H54 (cell line): ENCODE measurements around the gene P3H3.
A peak's percentile ranks its signal among the peaks of the same experiment; 100 is the strongest.
"Not testable (repeated sequence)": the region's sequence is repeated elsewhere in the genome, so short reads cannot be mapped to it uniquely, and the experiment has no call there.

Source experiments
- DNase-seq: peaks from one replicate; pipeline ENCODE4 v3.0.0; 2011; ENCODE audit warnings: low spot score, mixed read lengths; ENCODE audit not compliant: insufficient read length
- FAIRE-seq: peaks from 3 replicates; lab custom pipeline; 2011; peaks lifted over from hg19 to GRCh38; lab: Jason Lieb, UNC
- POLR2A ChIP-seq: IDR thresholded peaks from 2 replicates; pipeline ENCODE4 v1.6.1; 2011; ENCODE audit warnings: low read depth, mild to moderate bottlenecking, low read length

P3H3 gene

GRCh38 chr12:6866163-6866919 is 38.1 kb downstream of the P3H3 start:
- TF ChIP-seq POLR2A, result no peak
- no peak for FAIRE-seq

DNA sequence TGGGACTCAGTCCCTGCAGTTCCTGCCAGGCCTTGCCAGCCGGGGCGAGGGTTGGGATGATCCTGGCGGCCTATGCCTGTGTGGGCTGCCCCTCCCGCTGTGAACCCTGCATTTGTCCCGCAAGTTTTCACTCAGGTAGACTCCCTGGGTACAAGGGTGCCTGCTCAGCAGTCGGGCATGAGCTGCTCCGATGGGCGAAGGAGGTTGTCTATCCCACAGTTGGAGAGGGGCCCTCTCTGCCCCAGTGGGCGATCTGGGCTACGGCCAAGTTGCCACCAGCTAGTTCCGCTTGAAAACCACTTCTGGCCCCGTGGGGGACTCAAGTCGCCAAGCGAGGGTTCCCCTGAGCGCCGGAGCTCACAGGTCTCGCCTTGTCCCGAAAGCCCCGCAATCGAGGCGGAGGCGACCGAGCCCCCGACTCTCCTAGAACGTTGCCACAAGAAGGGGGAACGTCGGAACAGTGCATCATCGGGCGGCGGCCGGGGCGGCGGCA is 38.8 kb downstream of the P3H3 start:
- DNase-seq, result no peak
- FAIRE-seq, result no peak

More at GRCh38 chr12:6866163-6866919, 38.1 kb downstream of the P3H3 start:
- DNase-seq, result no peak

DNA sequence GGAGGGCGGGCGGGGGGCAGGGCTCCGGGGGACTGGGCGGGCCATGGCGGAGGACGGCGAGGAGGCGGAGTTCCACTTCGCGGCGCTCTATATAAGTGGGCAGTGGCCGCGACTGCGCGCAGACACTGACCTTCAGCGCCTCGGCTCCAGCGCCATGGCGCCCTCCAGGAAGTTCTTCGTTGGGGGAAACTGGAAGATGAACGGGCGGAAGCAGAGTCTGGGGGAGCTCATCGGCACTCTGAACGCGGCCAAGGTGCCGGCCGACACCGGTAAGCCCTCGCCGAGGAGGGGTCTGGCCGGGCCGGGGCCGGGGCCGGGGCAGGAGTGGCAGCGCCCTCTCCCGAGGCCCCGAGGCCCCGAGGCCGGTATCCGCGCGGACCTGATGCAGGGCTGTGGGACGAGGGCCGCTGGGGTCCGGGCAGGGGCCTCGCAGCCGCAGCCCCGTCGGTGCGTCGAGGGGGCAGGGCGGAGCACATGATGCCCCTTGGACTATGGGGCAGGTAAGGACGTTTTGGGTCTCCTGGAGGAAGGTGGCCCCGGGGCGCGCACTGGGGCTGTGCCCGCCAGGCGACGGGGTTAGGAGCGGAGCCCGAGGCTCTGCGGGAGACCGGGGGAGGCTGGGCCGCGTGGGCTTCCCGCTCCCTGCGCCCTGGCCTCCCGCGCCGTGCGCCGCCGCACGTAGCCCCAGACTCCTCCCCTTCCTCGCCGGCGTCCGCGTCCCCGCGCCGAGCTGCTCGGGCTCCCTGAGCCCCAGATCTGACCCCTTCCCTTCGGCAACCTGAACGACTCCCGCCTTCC is 39.4 kb downstream of the P3H3 start, which contains the start of gene TPI1:
Gene TPI1 (plus strand): TSS at position 119 of the 798 bp plus-strand sequence. CDS start 36 bp downstream, at position 155.
- no peak for FAIRE-seq
- DNase-seq, result peak; percentile 69
- TF ChIP-seq POLR2A, result peak; percentile 98

More for the DNA sequence above, 38.8 kb downstream of the P3H3 start:
- no peak for TF ChIP-seq POLR2A

DNA sequence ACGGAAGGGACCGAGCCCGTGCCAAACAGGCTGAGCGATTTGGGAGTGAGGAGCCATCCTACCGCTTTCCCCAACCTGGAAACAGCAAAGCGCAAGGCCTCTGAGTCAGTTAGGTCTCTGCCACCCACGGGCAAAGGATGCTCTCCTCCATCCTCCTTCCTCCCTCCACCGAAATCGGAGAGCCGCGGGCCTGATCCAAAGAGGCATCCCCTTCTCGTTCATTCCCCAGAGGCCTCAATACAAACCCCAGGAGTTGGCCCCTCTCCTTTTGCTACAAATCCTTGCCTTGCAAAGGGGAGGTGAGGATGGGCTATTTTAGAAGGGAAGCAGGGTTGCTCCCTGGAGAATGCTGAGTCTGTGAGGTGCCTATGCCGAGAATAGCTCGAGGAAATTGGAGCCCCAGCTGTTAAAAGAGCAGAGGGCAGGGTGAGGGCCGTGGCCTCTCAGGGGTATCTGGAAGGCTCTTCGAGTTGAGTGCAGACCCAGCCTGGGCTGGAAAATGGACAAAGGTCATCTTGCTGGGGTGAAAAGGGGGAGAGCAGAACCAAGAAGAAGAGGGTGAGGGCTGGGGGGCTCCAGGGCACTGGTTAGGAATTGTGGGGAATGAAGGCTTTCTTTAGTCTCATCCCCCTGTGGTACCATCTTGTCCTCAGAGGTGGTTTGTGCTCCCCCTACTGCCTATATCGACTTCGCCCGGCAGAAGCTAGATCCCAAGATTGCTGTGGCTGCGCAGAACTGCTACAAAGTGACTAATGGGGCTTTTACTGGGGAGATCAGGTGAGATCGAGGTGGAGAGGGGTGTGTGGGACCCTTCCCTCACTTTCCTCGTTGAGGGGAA is 40.2 kb downstream of the P3H3 start:
- no peak for TF ChIP-seq POLR2A
- FAIRE-seq (no peak), DNase-seq (no peak)

DNA sequence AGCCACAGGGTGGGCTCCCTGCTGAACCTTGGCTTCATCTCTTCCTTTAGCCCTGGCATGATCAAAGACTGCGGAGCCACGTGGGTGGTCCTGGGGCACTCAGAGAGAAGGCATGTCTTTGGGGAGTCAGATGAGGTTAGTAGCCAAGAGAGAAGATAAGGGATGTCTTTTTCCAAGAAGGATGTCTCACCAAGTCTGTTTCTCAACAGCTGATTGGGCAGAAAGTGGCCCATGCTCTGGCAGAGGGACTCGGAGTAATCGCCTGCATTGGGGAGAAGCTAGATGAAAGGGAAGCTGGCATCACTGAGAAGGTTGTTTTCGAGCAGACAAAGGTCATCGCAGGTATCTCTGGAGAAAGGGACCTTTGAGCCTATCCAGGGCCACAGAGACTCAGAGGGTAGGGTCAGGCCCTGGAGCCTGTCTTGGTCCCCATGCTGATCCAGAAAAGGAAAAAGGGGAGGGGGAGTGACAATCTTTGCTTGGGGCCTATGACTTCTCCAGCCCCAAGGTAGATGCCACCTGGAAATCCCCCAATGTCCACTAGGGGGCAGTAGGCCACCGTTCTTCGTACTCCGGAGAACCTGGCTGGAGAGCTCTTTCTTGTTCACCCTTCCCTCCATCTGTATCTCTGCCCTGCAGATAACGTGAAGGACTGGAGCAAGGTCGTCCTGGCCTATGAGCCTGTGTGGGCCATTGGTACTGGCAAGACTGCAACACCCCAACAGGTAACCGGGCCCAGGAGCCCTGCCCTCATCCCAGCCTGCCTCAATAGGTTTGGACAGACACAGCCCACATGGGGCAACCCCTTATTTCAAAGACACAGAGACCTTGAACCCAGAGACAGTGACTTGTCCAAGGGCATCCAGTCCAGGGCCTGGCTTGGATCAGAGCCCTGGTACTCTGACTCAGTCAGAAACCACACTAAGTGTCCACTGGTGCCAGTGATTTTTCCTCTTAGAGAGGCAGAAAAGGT is 41.1 kb downstream of the P3H3 start:
- FAIRE-seq (no peak), DNase-seq (peak; percentile 53)
- TF ChIP-seq POLR2A, result no peak; the same call in 1 of the 2 replicates

- DNase-seq, result not testable (repeated sequence)
Observed at GRCh38 chr12:6870304-6870703, 42.1 kb downstream of the P3H3 start.

DNA sequence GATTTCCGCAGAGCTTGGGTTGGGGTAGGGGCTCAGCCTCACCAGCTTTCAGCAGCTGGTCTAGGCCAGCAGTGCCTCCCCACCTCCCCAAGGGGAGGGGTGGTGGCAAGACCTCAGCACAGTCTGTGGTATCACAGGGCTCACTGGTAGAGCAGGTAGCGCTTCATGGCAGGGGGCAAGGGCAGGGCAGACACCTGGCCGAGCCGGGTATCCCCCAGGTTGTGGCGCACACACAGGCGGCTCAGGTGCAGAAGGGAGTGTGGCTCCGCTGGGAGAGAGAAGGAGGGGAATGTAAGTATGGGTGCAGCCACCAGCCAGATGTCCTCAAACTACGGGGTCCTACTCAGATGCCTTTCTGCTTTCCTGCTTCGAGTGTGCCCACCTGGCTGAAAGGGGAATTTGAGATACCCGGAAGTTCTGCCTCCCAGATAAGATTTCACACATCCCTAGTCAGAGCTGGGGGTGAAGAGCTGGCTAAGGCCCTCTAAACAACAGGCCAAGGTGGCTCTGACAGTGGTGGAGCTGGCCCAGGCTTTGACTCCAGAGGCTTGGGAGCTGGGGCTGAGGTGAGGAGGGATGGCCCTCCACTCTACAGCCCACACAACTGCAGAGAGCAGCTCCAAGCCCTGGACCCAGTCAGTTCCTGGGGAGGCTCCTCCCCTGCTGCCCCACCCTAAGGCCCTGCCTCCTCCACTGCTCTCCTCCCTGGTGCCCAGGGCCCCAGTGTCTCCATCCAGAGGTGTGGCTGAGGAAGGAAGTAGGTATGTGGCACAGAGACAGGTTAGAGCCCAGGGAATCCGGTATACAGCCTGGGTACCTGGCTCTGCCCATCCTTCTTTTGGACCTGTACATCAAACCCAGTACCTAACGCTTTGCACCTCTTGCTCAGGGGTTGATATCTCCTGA is 43.1 kb downstream of the P3H3 start:
- no peak for FAIRE-seq

More at GRCh38 chr12:6870304-6870703, 42.1 kb downstream of the P3H3 start:
- not testable (repeated sequence) for FAIRE-seq

GRCh38 chr12:6872073-6873048 is 44.2 kb downstream of the P3H3 start:
- FAIRE-seq (no peak), DNase-seq (peak; percentile 74)
- peak; percentile 41; the same call in 1 of the 2 replicates for TF ChIP-seq POLR2A

More for the DNA sequence above, 43.1 kb downstream of the P3H3 start:
- DNase-seq, result peak; percentile 60
- TF ChIP-seq POLR2A, result 0 out of 2 replicates have a peak, but pooled peaks have one; percentile 27

DNA sequence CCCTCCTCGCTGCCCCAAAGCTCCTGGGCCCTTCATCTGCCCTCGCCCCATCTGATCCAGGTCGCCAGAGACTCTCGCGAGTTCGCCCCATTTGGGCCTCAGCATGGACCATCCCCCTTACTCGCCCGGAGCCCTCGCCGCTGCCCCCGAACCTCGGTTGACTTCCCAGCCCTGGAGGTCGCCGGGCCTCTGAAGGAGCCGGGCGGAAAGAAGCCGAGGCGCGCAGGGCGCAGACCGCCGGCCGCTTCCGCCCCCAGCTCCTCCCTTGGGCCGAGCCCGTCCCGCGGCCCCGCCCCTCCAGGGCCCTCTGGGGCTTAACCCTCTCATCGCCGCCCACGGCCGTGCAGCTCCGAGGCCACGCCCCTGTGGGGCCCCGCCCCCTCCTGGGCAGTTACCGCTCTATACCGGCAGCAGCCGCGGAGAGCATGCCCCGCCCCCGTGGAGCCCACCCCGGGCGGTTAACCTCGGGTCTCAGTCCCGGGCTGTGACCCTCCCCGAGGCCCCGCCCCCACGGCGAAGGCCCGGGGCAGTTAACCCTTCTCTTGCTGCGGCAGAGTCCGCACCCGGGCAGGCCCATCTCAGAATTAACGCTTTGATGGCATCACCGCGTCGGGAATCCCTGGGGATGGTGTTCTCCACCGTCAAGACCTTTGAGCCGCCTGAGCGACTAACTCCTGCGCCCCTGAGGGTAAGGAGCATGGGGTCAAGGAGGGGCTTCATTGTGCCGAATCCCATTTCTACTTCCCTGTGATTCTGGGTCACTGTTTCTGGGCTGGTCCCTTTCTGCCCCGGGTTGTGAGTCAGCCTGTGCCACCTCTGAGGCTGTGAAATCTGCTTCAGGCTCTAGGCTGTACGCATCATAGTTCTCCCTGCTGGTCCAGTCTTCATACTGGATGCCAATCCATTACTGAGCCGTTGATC is 45.1 kb downstream of the P3H3 start, which contains the start of gene SPSB2:
Gene SPSB2 (minus strand): TSS at position 210 of the 921 bp plus-strand sequence. CDS start 402 bp downstream, outside the sequence.
- FAIRE-seq, result no peak
- DNase-seq, result peak; percentile 87
- peak; percentile 60 for TF ChIP-seq POLR2A

DNA sequence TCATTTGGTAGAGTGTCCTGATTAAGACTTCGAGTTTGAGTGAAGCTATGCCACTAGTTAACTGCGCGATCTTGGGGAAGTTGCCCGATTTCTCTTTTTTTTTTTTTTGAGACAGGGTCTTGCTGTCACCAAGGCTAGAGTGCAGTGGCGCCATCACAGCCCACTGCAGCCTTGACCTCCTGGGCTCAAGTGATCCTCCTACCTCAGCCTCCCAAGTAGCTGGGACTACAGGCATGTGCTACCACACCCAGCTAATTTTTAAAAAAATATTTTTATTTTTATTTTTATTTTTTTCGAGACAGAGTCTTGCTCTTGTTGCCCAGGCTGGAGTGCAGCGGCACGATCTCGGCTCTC is 45.8 kb downstream of the P3H3 start:
- FAIRE-seq, DNase-seq: not testable (repeated sequence)

DNA sequence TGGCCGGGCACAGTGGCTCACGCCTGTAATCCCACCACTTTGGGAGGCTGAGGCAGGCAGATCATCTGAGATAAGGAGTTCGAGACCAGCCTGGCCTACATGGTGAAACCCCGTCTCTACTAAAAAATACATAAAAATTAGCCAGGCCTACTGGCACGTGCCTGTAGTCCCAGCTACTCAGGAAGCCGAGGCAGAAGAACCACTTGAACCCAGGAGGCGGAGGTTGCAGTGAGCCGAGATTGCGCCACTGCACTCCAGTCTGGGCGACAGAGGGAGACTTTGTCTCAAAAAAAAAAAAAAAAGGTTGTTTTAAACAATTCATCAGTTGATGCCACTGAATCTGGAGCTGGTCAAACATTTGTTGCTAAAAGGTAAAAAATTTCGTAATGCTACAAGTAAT is 51.6 kb downstream of the P3H3 start:
- not testable (repeated sequence) for DNase-seq, FAIRE-seq
